HEK293 (cell line): ENCODE measurements around the gene MOGAT2.

Experiments used
- CTCF ChIA-PET: fragments of 350-600 bp; formaldehyde crosslinking; extraction: SDS; loops from one replicate; lab custom pipeline; 2021; ENCODE audit warnings: antibody characterized with exemption; lab: Yijun Ruan, JAX
- POLR2A ChIA-PET: fragments of 300-600 bp; formaldehyde crosslinking; extraction: SDS; loops from one replicate; lab custom pipeline; 2020; ENCODE audit warnings: antibody characterized with exemption, inconsistent platforms; lab: Yijun Ruan, JAX
- H3K27ac ChIP-seq: fragments of 200-500 bp; sonication (Bioruptor generic); 2 replicates; pipeline ENCODE4 v1.5.1; 2014; ENCODE audit warnings: low read depth, low read length, control low read depth, inconsistent platforms; ENCODE audit errors: extremely low read depth
- H3K36me3 ChIP-seq, 2 experiments: fragments of 200-500 bp in 1 of 2; sonication (Bioruptor generic) in 1 of 2; 1 replicate in 1 of 2; 2 replicates in 1 of 2; pipeline ENCODE4 v1.5.1; 2014 to 2017; ENCODE audit warnings: inconsistent platforms in 2 of 2, low read length in 2 of 2; ENCODE audit not compliant: control insufficient read depth in 2 of 2, insufficient read depth in 1 of 2
- H3K4me1 ChIP-seq: fragments of 200-500 bp; sonication (Bioruptor generic); 2 replicates; pipeline ENCODE4 v1.5.1; 2014; ENCODE audit warnings: mild to moderate bottlenecking, low read length, inconsistent platforms; ENCODE audit not compliant: control insufficient read depth, insufficient read depth
- H3K4me3 ChIP-seq: 2 replicates; pipeline ENCODE4 v1.5.1; 2011; ENCODE audit warnings: low read depth, mild to moderate bottlenecking, control low read depth, low read length, moderate library complexity
- H3K9me3 ChIP-seq: fragments of 200-500 bp; sonication (Bioruptor generic); 2 replicates; pipeline ENCODE4 v1.5.1; 2014; ENCODE audit warnings: low read depth, low read length, inconsistent platforms; ENCODE audit not compliant: control insufficient read depth, insufficient read depth
- KLF16 ChIP-seq: fragments of 450-650 bp; formaldehyde crosslinking; IDR thresholded peaks from 2 replicates; pipeline ENCODE4 v1.5.1; 2017; ENCODE audit warnings: missing biosample characterization, missing genetic modification characterization
- SCRT2 ChIP-seq: fragments of 450-650 bp; formaldehyde crosslinking; IDR thresholded peaks from 2 replicates; pipeline ENCODE4 v1.5.1; 2016; ENCODE audit warnings: missing biosample characterization, missing genetic modification characterization
- SP3 ChIP-seq: fragments of 450-650 bp; formaldehyde crosslinking; IDR thresholded peaks from 2 replicates; pipeline ENCODE4 v1.5.1; 2016; ENCODE audit warnings: missing biosample characterization, missing genetic modification characterization
- ZBTB21 ChIP-seq: fragments of 450-650 bp; formaldehyde crosslinking; IDR thresholded peaks from 2 replicates; pipeline ENCODE4 v1.5.1; 2017; ENCODE audit warnings: missing biosample characterization, missing genetic modification characterization
- ZBTB48 ChIP-seq: fragments of 450-650 bp; formaldehyde crosslinking; IDR thresholded peaks from 2 replicates; pipeline ENCODE4 v1.5.1; 2016; ENCODE audit warnings: missing biosample characterization, missing genetic modification characterization
- ZEB2 ChIP-seq: fragments of 450-650 bp; formaldehyde crosslinking; IDR thresholded peaks from 2 replicates; pipeline ENCODE4 v1.5.1; 2016; ENCODE audit warnings: missing biosample characterization, missing genetic modification characterization
- ZFP37 ChIP-seq: fragments of 450-650 bp; formaldehyde crosslinking; IDR thresholded peaks from 2 replicates; pipeline ENCODE4 v1.5.1; 2016; ENCODE audit warnings: missing biosample characterization, missing genetic modification characterization
- ZNF132 ChIP-seq: fragments of 450-650 bp; formaldehyde crosslinking; IDR thresholded peaks from 2 replicates; pipeline ENCODE4 v1.5.1; 2017; ENCODE audit warnings: missing biosample characterization, missing genetic modification characterization, borderline replicate concordance
- ZNF23 ChIP-seq: fragments of 450-650 bp; formaldehyde crosslinking; IDR thresholded peaks from 2 replicates; pipeline ENCODE4 v1.5.1; 2016; ENCODE audit warnings: missing biosample characterization, missing genetic modification characterization, borderline replicate concordance
- ZNF324 ChIP-seq: fragments of 450-650 bp; formaldehyde crosslinking; IDR thresholded peaks from 2 replicates; pipeline ENCODE4 v1.5.1; 2016; ENCODE audit warnings: missing biosample characterization, missing genetic modification characterization
- ZNF37A ChIP-seq: fragments of 450-650 bp; IDR thresholded peaks from 2 replicates; pipeline ENCODE4 v1.5.1; 2018; ENCODE audit warnings: missing biosample characterization, missing genetic modification characterization
- ZNF558 ChIP-seq: fragments of 450-650 bp; formaldehyde crosslinking; IDR thresholded peaks from 2 replicates; pipeline ENCODE4 v1.5.1; 2016; ENCODE audit warnings: missing biosample characterization, missing genetic modification characterization
- ZNF610 ChIP-seq: fragments of 450-650 bp; formaldehyde crosslinking; IDR thresholded peaks from 2 replicates; pipeline ENCODE4 v1.5.1; 2016; ENCODE audit warnings: missing biosample characterization, missing genetic modification characterization, borderline replicate concordance
- ZNF776 ChIP-seq: fragments of 450-650 bp; formaldehyde crosslinking; IDR thresholded peaks from 2 replicates; pipeline ENCODE4 v1.5.0; 2017; ENCODE audit warnings: missing biosample characterization, missing genetic modification characterization, borderline replicate concordance
- TF ChIP-seq, protein P1 (sequence below): fragments of 450-650 bp; formaldehyde crosslinking; IDR thresholded peaks from 2 replicates; pipeline ENCODE4 v1.5.1; 2016; ENCODE audit warnings: missing biosample characterization, missing genetic modification characterization
- TF ChIP-seq, protein P2 (sequence below): fragments of 450-650 bp; formaldehyde crosslinking; IDR thresholded peaks from 2 replicates; pipeline ENCODE4 v1.5.1; 2016; ENCODE audit warnings: missing biosample characterization, missing genetic modification characterization
- TF ChIP-seq, protein P3 (sequence below): fragments of 450-650 bp; formaldehyde crosslinking; IDR thresholded peaks from 2 replicates; pipeline ENCODE4 v1.5.1; 2016; ENCODE audit warnings: missing biosample characterization, missing genetic modification characterization, low read depth
- TF ChIP-seq, protein P4 (sequence below): fragments of 450-650 bp; formaldehyde crosslinking; IDR thresholded peaks from 2 replicates; pipeline ENCODE4; 2016; ENCODE audit warnings: missing biosample characterization, missing genetic modification characterization

The MOGAT2 gene

DNA sequence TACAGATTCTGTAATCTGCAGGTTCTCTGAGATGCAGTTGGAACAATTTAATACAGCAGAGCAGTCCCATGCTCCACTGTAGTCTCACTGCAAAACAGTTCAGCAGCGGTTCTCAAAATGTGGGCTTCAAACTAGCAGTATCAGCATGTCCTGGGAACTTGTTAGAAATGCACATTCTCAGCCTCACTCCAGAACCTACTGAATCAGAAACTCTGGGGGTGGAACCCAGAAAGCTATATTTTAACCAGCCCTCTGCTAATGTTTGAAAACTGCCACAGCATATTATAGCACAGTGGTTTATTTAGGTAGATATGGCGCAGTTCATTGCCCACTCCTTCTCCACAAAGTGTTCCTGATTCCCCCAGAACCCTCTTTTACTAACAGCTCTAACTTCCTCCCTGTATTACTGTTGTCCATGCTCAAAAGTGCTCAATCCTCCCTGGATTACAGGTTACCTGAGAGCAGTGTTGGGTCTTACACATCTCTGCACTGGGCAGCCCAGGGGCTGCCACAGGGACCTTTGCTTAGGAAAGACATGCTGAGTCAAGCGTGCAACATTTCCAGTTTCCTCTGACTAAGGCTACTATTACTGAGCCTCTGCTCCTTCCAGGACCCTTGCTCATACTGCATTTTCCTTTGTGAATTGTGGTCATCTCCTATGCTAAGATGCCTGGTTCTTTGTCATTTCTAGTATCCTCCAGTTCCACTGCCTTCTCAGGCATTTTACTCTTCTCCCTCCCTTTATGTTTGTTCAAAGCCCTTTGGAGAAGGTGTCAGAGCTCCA, 43.3 kb downstream of the MOGAT2 start:
- no peak overlapping the region for H3K4me3 ChIP-seq
- H3K27ac ChIP-seq: no peak overlapping the region
- no peaks in the 10 kb centered on the region for H3K36me3 ChIP-seq
- no peaks in the 10 kb centered on the region for H3K4me1 ChIP-seq
- CTCF ChIA-PET: interaction anchor here (0.6 kb wide), 1 partner anchor 38 kb away, joined by 3 read pairs; no protein-coding TSS in a partner anchor
- no peaks in the 10 kb centered on the region for H3K9me3 ChIP-seq
- no peak for TF ChIP-seq ZNF610 (tag by site-specific recombination)
- TF ChIP-seq ZNF132: no peak
- no peak for TF ChIP-seq ZBTB21
- TF ChIP-seq, protein P1, sequence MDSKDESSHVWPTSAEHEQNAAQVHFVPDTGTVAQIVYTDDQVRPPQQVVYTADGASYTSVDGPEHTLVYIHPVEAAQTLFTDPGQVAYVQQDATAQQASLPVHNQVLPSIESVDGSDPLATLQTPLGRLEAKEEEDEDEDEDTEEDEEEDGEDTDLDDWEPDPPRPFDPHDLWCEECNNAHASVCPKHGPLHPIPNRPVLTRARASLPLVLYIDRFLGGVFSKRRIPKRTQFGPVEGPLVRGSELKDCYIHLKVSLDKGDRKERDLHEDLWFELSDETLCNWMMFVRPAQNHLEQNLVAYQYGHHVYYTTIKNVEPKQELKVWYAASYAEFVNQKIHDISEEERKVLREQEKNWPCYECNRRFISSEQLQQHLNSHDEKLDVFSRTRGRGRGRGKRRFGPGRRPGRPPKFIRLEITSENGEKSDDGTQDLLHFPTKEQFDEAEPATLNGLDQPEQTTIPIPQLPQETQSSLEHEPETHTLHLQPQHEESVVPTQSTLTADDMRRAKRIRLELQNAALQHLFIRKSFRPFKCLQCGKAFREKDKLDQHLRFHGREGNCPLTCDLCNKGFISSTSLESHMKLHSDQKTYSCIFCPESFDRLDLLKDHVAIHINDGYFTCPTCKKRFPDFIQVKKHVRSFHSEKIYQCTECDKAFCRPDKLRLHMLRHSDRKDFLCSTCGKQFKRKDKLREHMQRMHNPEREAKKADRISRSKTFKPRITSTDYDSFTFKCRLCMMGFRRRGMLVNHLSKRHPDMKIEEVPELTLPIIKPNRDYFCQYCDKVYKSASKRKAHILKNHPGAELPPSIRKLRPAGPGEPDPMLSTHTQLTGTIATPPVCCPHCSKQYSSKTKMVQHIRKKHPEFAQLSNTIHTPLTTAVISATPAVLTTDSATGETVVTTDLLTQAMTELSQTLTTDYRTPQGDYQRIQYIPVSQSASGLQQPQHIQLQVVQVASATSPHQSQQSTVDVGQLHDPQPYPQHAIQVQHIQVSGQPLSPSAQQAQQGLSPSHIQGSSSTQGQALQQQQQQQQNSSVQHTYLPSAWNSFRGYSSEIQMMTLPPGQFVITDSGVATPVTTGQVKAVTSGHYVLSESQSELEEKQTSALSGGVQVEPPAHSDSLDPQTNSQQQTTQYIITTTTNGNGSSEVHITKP (tag by site-specific recombination): no peak
- TF ChIP-seq ZNF776: no peak
- TF ChIP-seq, all 188 proteins: peak for 0
- POLR2A ChIA-PET: no interaction called here

DNA sequence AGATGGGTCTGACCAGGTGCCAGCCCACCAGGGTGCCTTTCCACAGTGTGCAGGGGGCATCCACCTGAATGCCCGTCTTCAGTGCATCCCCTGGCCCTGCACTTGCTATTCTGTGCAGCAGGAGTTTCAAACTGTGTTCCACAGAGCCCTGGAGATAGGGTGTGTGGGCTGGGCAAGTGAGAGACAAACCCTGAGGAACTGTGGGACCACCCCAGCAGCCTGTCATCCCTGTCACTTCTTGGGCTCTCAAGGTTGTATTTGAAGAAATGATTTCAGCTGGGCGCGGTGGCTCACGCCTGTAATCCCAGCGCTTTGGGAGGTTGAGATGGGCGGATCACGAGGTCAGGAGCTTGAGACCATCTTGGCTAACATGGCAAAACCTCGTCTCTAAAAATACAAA, 44.5 kb downstream of the MOGAT2 start:
- H3K27ac ChIP-seq: no peak overlapping the region
- H3K4me1 ChIP-seq: no peaks in the 10 kb centered on the region
- POLR2A ChIA-PET: no interaction called here
- TF ChIP-seq KLF16 (tag by site-specific recombination) (no peak), ZNF558 (tag by site-specific recombination) (no peak), ZNF23 (no peak), ZBTB48 (tag by site-specific recombination) (no peak), SP3 (no peak), ZNF37A (tag by site-specific recombination) (no peak), SCRT2 (tag by site-specific recombination) (no peak), ZFP37 (tag by site-specific recombination) (no peak)
- H3K4me3 ChIP-seq: no peak overlapping the region
- CTCF ChIA-PET: interaction anchor here (0.6 kb wide), 1 partner anchor 1133 kb away, joined by 3 read pairs; no protein-coding TSS in a partner anchor
- H3K9me3 ChIP-seq: no peaks in the 10 kb centered on the region
- H3K36me3 ChIP-seq: no peaks in the 10 kb centered on the region

DNA sequence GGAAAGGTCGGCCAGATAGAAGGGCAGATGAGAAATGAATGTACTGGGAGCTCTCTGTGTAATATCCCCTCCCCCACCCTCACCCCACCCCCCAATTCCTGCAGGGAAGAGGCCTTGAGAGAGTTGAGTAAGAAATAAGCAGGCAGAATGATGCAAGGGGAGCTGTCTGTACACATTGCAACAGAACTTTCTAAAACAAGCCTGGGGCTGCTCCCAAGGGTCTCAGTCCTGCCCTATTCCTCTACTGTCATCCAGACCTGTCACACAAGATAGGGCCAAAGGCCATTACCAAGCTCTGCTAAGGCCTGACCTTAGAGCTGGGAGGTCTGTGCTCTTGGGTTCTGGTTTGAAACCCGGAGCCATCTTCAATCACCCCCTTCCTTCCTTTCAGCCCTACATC, 45.2 kb downstream of the MOGAT2 start:
- ChIA-PET POLR2A (interaction anchor here (0.6 kb wide), 2 partner anchors 19 to 57 kb away, joined by 3 to 5 read pairs; no protein-coding TSS in a partner anchor), CTCF (interaction anchor here (0.6 kb wide), 1 partner anchor 1133 kb away, joined by 3 read pairs; no protein-coding TSS in a partner anchor)
- Histone ChIP-seq H3K4me1 (no peaks in the 10 kb centered on the region), H3K9me3 (no peaks in the 10 kb centered on the region), H3K36me3 (no peaks in the 10 kb centered on the region), H3K27ac (no peak overlapping the region), H3K4me3 (no peak overlapping the region)
- TF ChIP-seq ZNF610 (tag by site-specific recombination): no peak
- TF ChIP-seq, protein P2, sequence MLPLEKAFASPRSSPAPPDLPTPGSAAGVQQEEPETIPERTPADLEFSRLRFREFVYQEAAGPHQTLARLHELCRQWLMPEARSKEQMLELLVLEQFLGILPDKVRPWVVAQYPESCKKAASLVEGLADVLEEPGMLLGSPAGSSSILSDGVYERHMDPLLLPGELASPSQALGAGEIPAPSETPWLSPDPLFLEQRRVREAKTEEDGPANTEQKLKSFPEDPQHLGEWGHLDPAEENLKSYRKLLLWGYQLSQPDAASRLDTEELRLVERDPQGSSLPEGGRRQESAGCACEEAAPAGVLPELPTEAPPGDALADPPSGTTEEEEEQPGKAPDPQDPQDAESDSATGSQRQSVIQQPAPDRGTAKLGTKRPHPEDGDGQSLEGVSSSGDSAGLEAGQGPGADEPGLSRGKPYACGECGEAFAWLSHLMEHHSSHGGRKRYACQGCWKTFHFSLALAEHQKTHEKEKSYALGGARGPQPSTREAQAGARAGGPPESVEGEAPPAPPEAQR (tag by site-specific recombination): no peak
- no peak for TF ChIP-seq ZNF558 (tag by site-specific recombination)
- no peak for TF ChIP-seq ZNF324 (tag by site-specific recombination)
- TF ChIP-seq, protein P3, sequence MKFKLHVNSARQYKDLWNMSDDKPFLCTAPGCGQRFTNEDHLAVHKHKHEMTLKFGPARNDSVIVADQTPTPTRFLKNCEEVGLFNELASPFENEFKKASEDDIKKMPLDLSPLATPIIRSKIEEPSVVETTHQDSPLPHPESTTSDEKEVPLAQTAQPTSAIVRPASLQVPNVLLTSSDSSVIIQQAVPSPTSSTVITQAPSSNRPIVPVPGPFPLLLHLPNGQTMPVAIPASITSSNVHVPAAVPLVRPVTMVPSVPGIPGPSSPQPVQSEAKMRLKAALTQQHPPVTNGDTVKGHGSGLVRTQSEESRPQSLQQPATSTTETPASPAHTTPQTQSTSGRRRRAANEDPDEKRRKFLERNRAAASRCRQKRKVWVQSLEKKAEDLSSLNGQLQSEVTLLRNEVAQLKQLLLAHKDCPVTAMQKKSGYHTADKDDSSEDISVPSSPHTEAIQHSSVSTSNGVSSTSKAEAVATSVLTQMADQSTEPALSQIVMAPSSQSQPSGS (tag by site-specific recombination): no peak
- TF ChIP-seq ZEB2 (tag by site-specific recombination): no peak
- TF ChIP-seq, protein P4, sequence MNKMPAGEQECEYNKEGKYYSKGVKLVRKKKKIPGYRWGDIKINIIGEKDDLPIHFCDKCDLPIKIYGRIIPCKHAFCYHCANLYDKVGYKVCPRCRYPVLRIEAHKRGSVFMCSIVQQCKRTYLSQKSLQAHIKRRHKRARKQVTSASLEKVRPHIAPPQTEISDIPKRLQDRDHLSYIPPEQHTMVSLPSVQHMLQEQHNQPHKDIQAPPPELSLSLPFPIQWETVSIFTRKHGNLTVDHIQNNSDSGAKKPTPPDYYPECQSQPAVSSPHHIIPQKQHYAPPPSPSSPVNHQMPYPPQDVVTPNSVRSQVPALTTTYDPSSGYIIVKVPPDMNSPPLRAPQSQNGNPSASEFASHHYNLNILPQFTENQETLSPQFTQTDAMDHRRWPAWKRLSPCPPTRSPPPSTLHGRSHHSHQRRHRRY (tag by site-specific recombination): no peak
- TF ChIP-seq, protein P1 (tag by site-specific recombination): no peak
